ENCODE results near the gene AP5M1.

DNA sequence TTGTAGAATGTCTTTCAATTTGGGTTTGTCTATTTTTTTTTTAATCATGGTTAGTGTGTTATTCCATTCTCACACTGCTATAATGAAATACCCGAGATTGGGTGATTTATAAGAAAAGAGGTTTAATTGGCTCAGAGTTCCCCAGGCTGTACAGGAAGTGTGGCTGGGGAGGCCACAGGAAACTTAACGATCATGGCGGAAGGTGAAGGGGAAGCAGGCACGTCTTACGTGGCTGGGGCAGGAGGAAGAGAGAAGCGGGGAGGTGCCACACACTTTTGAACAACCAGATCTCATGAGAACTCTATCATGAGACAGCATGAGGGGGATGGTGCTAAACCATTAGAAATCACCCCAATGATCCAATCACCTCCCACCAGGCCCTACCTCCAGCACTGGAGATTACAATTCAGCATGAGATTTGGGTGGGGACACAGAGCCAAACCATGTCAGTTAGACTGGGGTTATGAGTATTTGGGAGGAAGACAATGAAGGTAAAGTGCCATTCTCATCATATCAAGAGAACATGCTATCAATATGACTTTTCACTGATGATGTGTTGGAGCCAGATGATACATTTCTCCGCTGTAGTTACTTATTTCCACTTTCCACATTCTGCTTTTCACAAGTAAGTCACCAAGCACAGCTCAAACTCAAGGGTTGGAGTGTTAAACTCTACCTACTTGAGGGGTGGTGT lies 45.8 kb downstream of the AP5M1 start:
- TF ChIP-seq CTCF (IDR thresholded peaks at IDR 0.05) = no peak
- TF ChIP-seq POLR2A (IDR thresholded peaks at IDR 0.05; ENCODE audit: low read depth) = no peak
